Stimulated activated CD8-positive, alpha-beta memory T cell treated with anti-CD3 and anti-CD28 coated beads, Interleukin-2, amount 100 ng/mL, for 48 hours (primary cell): ENCODE measurements around the gene F11.
"Not testable (repeated sequence)": the region's sequence is repeated elsewhere in the genome, so short reads cannot be mapped to it uniquely, and the experiment has no call there.

ENCODE experiments used
- DNase-seq, 2 donors: peaks; one replicate each; pipeline ENCODE4 v3.0.0-alpha.2; 2020; ENCODE audit warnings: low read depth in 2 of 2

The F11 gene

GRCh38 chr4:186249785-186250754, 15.9 kb upstream of the F11 start:
- DNase-seq = no peak

- DNase-seq = no peak
These were observed 15.2 kb upstream of the F11 start for GRCh38 chr4:186250760-186251159.

- DNase-seq = no peak
These were observed 10.9 kb upstream of the F11 start for GRCh38 chr4:186255122-186255521.

- no peak for DNase-seq
These were observed 7.7 kb upstream of the F11 start for GRCh38 chr4:186258216-186258811.

- DNase-seq = no peak
These were observed 5.9 kb upstream of the F11 start for GRCh38 chr4:186260117-186260503.

GRCh38 chr4:186260504-186261448, 5.2 kb upstream of the F11 start:
- no peak for DNase-seq

GRCh38 chr4:186264660-186265059, 1.3 kb upstream of the F11 start:
- DNase-seq = no peak

GRCh38 chr4:186265250-186265649, 739 bp upstream of the F11 start:
- DNase-seq = not testable (repeated sequence)

GRCh38 chr4:186266729-186267456, 904 bp downstream of the F11 start:
- DNase-seq = no peak

GRCh38 chr4:186271081-186271678, 5.2 kb downstream of the F11 start:
- no peak for DNase-seq

- no peak for DNase-seq
These were observed 6.9 kb downstream of the F11 start for GRCh38 chr4:186272699-186273391.

- DNase-seq = not testable (repeated sequence)
These were observed 7.4 kb downstream of the F11 start for GRCh38 chr4:186273392-186273789.

- no peak for DNase-seq
These were observed 17.3 kb downstream of the F11 start for GRCh38 chr4:186283311-186283710.

- no peak for DNase-seq
These were observed 19.2 kb downstream of the F11 start for GRCh38 chr4:186285147-186285546.

GRCh38 chr4:186286581-186286980, 20.6 kb downstream of the F11 start:
- DNase-seq = no peak

- no peak for DNase-seq
These were observed 25.4 kb downstream of the F11 start for GRCh38 chr4:186291256-186291890.

GRCh38 chr4:186294160-186294559, 28.2 kb downstream of the F11 start:
- no peak for DNase-seq

- no peak for DNase-seq
These were observed 30.5 kb downstream of the F11 start for GRCh38 chr4:186296481-186296880.

- DNase-seq = no peak
These were observed 31.1 kb downstream of the F11 start for GRCh38 chr4:186297013-186297645.
